GM18861 (cell line): ENCODE measurements around the gene RAB25.

Source experiments
- ATAC-seq: cut with Tn5 transposase; IDR thresholded peaks from one replicate; pipeline ENCODE4 v1.9.1; 2021; ENCODE audit not compliant: unreplicated experiment

RAB25 gene

DNA sequence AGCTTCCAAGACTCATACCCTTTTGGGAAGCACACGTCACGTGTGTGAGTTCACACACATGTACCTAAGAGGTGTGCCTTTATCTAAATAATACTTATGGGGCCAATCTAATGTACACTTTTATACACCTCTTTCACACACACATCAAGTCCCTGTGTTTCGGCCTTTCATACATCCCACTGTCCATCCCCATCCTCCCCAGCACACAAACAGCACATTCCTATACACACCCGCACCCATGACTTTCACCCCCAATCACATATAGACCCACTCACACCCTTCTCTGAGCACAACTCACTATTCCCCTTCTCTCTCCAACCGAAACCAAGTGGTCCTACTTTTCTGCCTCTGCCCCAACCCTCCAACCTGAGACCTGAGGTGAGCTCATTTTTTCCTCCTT lies 17.8 kb downstream of the RAB25 start:
- ATAC-seq: no peak

DNA sequence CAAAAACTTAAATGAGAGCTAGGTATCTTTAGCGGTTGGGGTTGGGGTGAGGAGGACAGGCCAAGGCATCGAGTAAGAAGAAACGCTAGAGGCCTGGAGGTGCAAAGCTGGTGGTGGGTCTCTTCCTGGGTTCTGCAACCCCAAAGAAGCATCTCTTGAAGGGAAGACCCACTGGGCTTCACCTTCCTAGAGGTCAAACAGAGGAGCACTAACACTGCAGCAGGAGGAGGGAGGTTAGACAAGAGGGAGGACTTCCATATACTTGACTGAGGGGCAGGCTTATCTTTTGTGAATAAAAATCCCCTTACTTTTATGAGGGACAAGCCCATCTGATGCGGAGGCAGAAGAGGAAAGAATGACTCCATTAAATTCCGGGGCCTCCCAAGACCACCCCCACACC lies 18.8 kb downstream of the RAB25 start:
- ATAC-seq: no peak

DNA sequence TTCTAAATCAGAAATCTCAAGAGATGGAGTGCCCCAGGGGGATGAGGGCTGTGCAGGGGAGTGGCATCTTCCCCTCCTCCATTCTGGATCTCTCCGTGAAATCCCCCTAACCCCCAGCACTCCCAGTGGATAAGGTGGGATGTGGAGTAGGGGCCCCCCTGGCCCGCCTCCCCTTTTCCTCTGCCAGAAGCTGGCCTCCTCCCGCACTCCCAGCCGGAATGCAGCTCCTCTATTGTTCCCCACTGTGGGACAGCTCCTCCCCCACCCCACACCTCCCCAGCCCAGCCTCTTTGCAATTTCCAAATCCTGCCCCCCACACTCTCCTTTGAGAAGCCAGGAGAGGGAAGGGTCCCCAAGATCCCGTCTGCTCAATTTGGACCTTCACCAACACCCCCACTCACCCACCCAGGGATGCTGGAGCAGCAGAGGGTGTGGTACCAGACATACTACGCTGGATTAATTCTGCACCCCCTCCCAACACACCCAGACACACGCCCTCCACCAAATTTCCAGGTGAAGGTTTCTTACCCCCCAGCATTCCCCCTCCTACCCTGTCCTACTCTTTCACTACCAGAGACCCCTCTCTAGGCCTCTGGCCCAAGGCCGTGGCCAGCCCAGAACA lies 19.4 kb downstream of the RAB25 start:
- no peak for ATAC-seq

DNA sequence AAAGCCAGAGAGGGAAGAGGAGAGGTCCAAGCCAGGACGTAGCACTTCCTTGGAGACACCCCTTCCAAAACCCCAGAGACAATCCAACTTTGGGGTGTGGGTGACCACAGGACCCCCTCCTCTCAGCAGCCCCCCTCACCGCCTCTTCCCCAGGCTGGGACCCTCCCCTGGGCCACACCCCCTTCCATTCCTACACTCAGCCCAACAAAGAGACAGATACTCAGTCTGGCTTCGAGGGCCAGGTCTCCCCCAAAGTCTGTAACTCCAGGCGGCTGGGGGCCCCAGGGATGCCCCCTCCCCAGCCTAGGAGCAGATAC lies 19.9 kb downstream of the RAB25 start:
- ATAC-seq: no peak

DNA sequence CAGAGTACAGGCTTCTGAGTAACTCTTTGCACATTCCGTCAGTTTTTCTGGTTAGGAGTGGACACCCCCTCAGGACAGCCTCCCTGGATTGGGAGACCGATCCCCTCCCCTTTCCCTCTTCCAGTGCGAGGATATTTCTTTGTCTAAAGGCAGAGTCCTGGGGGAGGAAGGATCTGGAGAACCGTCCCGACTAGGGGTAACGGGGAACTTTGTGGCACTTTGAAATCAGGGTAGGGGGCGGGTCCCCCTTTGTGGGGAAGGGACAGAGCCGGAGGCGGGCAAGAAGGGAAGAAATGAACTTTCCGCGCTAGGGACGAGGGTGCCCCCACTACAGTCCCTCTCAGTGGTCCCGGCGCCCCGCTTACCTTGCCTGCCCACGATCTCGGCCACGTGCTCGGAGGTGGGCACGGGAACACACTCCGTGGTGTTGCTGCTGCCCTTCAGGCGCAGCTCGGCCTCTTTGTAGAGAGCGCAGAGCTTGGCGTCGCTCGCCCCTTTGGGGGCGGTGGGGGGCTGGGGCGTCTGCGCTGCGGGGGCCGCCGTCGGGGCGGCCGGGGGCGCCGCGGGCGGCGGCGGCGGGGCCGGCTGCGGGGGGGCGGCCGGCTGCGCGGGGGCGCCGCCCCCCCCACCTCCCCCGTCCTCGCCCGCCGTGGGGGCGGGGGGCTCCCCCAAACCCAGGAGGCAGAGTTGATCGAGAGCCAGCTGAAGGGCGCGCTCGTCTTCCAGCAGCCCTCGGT lies 20.4 kb downstream of the RAB25 start:
- ATAC-seq: no peak

DNA sequence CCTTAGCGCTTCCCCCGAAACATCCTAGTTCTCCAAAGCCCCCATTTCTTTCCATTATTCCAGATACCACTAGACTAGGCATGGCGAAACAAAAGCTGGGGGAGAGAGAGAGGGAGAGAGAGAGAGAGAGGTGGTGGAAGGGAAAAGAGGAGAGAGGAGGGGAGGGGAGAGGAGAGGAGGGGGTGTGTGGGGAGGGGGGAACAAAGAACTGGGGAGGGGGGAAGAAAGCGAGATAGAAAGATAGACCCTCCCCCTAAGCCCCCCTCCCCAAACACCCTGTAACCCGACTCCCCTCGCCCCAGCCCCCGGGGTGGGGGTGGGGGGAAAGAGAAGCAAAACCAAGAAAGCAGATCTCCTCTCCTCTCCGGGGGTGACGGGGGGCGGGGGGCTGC lies 21.0 kb downstream of the RAB25 start:
- ATAC-seq: no peak

DNA sequence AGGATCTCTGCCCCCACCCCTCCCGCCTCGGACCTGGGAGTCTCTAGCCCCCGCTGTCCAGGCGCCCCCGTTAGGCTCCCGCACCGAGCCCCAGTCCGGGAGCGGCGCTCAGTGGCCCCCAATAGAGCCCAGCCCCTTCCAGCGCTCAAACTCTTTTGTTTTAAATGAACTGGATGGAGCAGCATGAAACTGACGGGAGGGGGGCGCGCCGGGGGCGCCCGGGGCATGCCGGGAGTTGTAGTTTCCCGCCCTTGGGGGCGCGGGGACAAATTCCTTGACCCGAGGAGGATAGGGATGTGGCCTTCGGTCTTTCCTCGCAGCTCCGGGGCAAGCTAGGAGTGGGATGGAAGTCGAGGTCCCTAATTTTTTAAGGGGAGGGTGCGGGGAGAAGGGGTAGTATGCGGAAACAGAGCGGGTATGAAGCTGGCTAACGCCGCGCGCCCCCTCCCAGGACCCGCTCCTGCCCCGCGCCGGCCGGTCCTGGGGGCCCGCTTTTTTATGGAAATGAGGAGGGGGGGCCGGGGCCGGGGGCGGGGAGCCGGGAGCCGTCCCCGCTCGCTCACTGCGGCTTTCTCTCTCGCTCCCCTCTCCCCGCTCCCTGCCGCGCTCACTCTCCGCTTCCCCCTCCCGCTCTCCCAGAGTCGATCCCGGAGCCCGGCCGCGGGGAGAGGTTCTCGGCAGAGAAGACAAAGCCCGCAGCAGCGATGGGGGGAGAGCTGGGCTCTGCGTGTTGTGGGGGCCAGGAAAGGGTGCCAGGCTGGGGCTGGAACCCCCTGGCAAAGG lies 21.5 kb downstream of the RAB25 start, which contains the start of gene MEX3A:
MEX3A (minus strand) TSS at position 157 of the 783 bp plus-strand sequence. CDS start 467 bp downstream, outside the sequence.
- no peak for ATAC-seq

DNA sequence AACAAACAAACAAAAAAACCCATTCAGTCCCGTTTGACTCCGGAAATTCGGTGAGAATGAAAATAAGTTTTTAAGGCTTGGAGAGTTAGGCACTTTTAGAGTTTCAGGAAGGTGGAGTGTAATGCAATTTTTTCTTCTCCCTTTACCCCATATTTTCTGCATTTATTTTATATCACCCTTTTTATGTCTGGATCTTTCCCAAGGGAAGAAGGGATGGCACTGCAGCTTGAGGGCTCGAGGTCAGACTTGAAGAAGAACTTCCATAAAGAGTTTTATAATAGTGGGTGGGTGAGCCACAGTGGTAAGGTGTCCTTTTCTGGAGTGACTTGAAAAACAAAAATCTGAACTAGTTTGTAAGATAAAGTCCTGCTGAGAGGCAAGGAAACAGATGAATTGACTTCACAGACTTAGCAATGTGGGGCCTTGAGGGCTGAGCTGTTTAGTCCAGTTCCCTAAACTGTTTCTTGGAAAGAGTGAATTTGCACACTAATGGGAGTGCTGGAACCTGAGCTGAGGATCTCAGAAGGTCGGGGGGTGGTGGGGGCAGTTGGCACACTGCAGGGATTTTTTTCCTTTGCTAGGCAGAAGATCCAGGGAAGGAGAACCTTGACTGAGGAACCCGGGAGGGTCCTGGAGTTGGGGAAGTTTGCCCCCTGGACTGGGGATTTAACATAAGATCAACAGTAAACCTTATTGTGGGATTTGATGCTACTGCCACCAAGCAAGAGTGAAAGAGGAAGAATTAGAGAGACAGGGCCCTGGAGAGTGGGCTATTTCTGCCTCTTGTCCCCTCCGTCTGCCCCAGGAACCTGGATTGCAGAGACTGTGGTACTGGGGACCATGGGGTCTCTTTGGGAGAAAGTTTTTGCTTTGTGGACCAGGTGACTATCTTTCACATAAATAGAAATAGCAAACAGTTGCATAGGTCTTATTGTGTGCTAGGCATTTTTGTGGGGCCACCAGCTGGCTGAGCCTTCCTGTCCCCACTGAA lies 23.1 kb downstream of the RAB25 start:
- no peak for ATAC-seq

DNA sequence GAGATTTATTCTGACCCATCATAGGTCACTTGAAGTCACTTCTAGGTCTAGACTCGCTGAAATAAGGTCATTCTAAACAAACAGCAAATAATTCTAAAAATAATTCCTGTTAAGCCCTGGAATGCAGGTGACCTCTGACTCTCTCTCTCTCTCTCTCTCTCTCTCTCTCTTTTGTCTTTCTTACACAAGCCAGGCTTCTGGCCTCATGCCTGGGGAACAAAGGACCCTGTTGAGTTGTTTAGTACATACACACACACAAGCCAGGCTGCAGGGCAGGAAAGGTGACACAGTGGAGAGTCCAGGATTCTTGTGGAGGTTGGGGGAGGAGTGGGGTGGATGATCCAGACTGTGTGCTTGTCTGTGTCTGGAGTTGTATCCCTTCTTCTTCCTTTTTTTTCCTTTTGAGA lies 25.3 kb downstream of the RAB25 start:
- ATAC-seq: no peak

DNA sequence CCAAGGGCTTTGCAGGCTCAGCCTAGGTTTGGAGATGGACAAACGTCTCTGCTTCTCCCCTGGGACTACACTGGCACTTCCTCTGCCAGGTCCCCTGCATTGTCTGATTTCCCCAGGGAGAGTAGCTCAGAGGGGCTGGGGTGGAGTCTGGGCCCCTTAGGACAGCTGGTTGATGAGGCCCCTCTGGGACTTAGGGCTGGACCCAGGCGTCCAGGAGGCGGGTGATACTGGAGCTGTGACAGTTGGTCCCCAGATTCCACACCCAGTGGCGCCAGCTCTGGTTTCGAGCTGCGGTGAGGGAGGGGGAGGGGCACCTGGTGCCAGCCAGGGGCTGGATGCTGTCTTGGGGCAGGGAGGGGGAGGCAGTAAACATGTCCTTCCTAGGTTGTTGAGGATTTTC lies 28.7 kb downstream of the RAB25 start:
- no peak for ATAC-seq

DNA sequence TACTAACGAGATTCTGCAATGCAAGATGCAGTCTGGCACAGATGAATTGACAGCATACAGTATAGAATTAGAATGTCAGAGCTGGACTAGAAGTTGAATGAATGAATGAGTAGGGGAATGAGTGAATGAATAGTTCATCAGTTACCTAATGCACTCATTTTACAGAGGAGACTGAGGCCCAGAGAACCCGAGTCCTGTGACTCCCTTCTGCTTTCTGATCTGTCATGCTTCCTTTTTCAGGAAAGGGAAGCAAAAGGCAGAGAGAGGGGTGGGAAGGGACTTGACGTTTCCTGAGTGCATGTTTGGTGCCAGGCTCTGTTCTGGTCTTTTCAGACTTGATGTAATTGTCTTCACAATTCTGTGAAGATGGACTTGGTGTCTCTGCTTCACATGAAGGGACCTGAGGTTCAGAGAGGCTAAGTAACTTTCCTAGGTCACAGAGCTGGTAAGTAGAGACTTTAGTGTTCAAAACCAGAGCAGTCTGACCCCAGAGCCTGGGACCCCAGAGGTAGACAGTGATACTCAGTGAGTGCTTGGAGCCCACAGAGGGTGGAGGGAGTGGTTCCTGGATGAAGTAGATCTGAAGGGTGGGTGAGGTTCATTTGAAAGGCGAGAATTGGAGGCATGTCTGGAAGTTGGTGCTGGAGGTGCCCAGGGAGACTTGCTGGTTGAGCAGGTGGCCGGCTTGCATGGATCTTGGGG lies 29.3 kb downstream of the RAB25 start:
- ATAC-seq: peak; percentile 20

DNA sequence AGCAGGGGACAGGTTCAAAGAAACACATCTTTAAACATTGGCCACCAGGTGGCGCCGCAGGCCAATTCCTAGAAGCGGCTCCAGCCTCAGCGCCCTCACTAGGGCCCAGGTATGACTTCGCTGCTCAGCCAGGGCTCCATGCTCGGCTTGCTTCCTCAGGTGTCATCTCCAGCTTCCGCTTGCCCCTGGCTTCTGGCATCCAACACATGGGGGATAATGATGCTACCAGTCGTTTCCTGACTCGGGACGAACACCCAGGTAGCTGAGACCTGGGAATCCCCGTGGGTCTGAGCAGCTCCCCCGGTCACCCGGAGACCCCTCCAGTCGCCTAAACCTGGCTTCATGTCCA lies 29.9 kb downstream of the RAB25 start:
- peak; percentile 70 for ATAC-seq

DNA sequence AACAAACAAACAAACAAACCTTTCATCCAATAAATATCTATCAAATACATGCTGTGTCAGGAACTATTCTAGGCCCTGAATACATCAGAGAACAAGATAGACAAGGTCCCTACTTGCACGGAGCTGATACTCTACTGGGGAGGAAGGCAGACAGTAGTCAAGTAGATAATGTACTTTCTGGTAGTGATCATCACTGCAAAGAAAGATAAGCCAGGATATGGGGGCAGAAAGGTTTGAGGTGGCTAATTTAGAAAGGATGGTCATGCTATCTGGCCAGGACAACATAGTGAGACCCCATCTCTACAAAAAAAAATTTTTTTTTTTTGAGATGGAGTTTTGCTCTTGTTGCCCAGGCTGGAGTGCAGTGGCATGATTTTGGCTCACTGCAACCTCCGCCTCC lies 30.6 kb downstream of the RAB25 start:
- no peak for ATAC-seq

DNA sequence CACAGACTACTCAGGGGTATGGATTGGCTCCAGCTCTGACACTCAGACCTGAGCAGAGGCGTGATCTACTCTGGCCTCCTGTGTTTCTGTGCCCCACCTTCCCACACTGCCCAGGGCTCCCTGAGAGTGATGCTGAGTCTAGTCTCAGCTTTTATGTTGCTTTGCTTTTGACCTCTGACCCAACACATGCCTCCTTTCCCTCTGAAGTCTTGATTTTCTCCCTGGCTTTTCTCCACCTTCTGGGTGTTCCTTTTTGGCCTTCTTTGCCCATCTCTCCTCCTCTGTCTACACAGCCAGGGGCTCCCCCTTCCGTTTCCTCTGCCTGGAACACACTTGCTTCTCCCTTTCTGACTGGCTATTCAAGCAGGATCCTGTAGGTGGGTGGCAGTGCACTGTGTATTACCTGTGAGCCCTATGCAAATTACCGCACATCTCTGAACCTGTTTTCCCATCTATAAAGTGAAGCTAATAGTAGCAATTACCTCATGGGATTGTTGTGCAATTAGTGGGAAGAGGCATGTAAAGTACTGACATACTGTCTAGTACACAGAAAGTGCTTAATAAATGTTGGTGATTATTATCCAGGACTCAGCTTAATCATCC lies 35.0 kb downstream of the RAB25 start:
- ATAC-seq: no peak

DNA sequence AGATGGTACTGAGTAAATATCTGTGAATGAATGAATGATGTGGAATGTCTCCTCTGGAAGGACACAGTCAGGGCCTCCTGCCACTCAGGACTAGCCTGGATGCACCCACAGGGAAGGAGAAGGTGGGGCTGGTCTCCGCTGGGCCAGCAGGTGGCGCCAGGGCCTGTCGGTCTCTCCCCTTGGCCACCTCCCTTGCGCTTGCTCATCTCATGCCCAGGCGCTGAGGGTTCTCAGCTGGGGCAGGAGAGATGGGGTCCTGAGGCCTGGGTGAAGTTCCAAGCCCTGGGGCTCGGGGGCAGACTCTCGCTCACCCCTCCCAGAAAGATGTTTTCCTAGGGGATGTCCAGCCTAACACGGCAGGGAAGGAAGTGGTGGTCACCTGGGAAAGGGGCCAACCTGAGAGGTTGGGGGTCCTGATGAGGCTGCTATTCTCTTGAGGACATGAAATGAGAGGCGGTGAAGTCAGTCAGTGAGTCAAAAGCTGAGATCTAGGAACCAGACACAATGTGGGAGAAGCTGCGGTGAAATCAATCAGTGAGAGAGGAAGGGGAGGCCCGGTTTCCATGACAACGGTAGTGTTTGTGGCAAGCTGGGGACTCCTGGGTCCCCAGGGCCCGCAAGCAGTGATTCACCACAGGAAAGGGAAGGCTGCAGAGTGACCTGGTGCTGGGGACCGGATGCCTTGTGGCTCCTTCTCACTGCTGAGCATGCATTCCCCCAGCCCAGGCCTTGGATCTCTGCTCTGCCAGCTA lies 35.9 kb downstream of the RAB25 start:
- peak; percentile 43 for ATAC-seq

DNA sequence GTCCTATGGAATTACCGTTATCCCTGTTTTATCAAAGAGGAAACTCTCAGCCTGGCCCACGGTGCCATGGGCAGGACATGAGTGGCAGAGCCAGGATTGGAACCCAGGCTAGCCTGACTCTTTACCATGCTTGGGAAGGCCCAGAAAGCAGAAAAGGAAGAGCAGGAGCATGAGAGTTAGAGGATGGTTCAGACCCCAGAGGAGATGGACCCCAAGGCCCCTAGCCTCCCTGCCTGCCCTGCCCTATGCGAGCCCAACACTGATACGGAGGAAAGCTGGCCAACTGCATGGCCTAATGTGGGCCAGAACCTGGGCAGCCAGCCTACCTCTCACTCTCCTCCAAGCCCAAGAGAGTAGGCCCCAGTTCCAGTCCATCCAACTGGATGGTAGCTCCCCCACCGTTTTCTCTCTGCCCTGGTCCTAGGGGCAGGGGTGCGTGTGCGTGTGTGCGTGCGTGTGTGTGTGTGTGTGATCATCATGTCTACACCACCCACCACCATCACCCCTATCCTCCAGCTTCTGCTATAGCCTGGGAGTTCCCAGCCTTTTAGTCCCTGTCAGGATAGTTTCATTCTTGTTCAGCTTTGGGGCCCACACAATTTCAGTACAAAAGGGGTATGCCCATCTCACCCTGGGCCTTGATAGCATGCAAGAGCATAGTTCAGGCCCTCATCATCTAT lies 36.7 kb downstream of the RAB25 start:
- ATAC-seq: peak; percentile 3

DNA sequence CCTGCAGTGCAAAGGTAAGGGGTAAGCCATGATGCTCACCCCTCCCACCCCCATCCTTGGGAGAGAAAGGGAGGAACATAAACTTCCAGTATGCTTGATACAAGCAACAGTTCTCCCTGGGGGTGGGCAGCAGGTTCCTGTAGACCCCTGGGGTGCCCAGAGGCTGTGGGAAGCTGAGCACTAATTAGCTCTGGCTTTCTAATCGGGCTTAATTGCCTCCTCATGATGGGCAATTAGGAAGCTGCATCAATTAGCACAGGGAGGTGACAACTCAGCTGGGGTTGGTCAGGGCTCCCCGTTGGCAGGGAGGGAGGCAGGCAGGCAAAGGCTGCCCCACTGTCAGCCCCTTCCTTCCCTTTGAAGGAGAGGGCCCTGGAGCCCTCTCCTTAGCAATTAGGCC lies 37.8 kb downstream of the RAB25 start:
- no peak for ATAC-seq

DNA sequence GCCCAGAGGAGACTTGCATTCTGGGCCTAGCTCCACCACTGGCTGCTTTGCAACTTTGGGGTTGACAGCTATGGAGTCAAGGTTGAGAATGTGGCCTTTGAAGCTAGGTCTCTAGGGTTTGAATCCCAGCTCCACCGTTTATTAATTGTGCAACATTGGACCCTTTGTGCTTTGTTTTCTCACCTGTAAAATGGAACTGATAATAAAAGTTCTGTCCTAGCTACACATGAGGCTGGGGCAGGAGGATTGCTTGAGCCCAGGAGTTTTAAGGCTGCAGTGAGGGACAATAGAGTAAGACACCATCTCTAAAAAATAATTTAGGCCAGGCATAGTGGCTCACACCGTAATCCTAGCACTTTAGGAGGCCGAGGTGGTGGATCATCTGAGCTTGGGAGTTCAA lies 38.3 kb downstream of the RAB25 start:
- ATAC-seq: no peak
